Stimulated activated naive CD8-positive, alpha-beta T cell treated with anti-CD3 and anti-CD28 coated beads, Interleukin-15, amount 100 ng/mL, for 72 hours (primary cell): Measurements from ENCODE around the gene IRF2.

ENCODE experiments used
- ATAC-seq: fragments of 150-1000 bp; cut with Tn5 transposase; 2 replicates; pipeline ENCODE4 v1.10.0; 2021; ENCODE audit warnings: mild to moderate bottlenecking, moderate library complexity
- DNase-seq, 2 donors: peaks; one replicate each; pipeline ENCODE4 v3.0.0; 2021 to 2022
- H3K27ac Mint-ChIP-seq, 2 donors: one replicate each; pipeline ENCODE4 v1.8.0; 2022; ENCODE audit warnings: mild to moderate bottlenecking in 2 of 2, mixed read lengths in 2 of 2, moderate library complexity in 2 of 2
- H3K27me3 Mint-ChIP-seq: one replicate; pipeline ENCODE4 v1.8.0; 2022; ENCODE audit warnings: mixed read lengths
- H3K4me1 Mint-ChIP-seq: one replicate; pipeline ENCODE4 v1.8.0; 2022; ENCODE audit warnings: mild to moderate bottlenecking, mixed read lengths
- H3K4me3 Mint-ChIP-seq, 2 donors: one replicate each; pipeline ENCODE4 v1.8.0; 2022; ENCODE audit warnings: mild to moderate bottlenecking in 2 of 2, mixed read lengths in 2 of 2, moderate library complexity in 1 of 2
- H3K9me3 Mint-ChIP-seq, 2 donors: one replicate each; pipeline ENCODE4 v1.8.0; 2022; ENCODE audit warnings: mixed read lengths in 2 of 2

Gene IRF2

GRCh38 chr4:184463158-184463557 is 11.2 kb downstream of the IRF2 start:
- no peak for DNase-seq
- no peak overlapping the region for H3K27ac Mint-ChIP-seq
- H3K9me3 Mint-ChIP-seq = peaks cover 0 to 4% of the 10 kb centered on the region in 2 donors
- ATAC-seq = peak; percentile 40
- no peaks in the 10 kb centered on the region for H3K27me3 Mint-ChIP-seq
- H3K4me1 Mint-ChIP-seq = peaks cover 71% of the 10 kb centered on the region
- H3K4me3 Mint-ChIP-seq = no peak overlapping the region

- no peak for DNase-seq
- Mint-ChIP-seq H3K4me3 (no peak overlapping the region), H3K27ac (no peak overlapping the region), H3K4me1 (peaks cover 71% of the 10 kb centered on the region), H3K27me3 (no peaks in the 10 kb centered on the region), H3K9me3 (peaks cover 0 to 4% of the 10 kb centered on the region in 2 donors)
- ATAC-seq = no peak
Measured at GRCh38 chr4:184462724-184463123, 11.6 kb downstream of the IRF2 start.

GRCh38 chr4:184461711-184462441 is 12.5 kb downstream of the IRF2 start:
- Mint-ChIP-seq H3K9me3 (peaks cover 0 to 4% of the 10 kb centered on the region in 2 donors), H3K27me3 (no peaks in the 10 kb centered on the region), H3K27ac (peak overlapping the region; percentile 73 to 78), H3K4me3 (peak overlapping the region; percentile 27 to 61), H3K4me1 (peaks cover 71% of the 10 kb centered on the region)
- DNase-seq = no peak
- ATAC-seq = no peak

GRCh38 chr4:184460499-184461285 is 13.7 kb downstream of the IRF2 start:
- peaks cover 0 to 4% of the 10 kb centered on the region in 2 donors for H3K9me3 Mint-ChIP-seq
- no peak for DNase-seq
- no peaks in the 10 kb centered on the region for H3K27me3 Mint-ChIP-seq
- H3K4me1 Mint-ChIP-seq = peaks cover 80% of the 10 kb centered on the region
- peak overlapping the region; percentile 5 to 51 for H3K4me3 Mint-ChIP-seq
- peak overlapping the region; percentile 22 to 67 for H3K27ac Mint-ChIP-seq
- no peak for ATAC-seq

- Mint-ChIP-seq H3K27me3 (no peaks in the 10 kb centered on the region), H3K4me3 (peak overlapping the region; percentile 38 to 70), H3K27ac (no peak overlapping the region), H3K4me1 (peaks cover 81% of the 10 kb centered on the region), H3K9me3 (peaks cover 0 to 4% of the 10 kb centered on the region in 2 donors)
- ATAC-seq = peak; percentile 87
- no peak for DNase-seq
Measured at GRCh38 chr4:184459413-184459812, 14.9 kb downstream of the IRF2 start.

GRCh38 chr4:184457535-184458249 is 16.7 kb downstream of the IRF2 start:
- H3K4me1 Mint-ChIP-seq = peaks cover 90% of the 10 kb centered on the region
- DNase-seq = no peak
- no peak overlapping the region for H3K4me3 Mint-ChIP-seq
- no peaks in the 10 kb centered on the region for H3K9me3 Mint-ChIP-seq
- no peak for ATAC-seq
- no peak overlapping the region for H3K27ac Mint-ChIP-seq
- no peaks in the 10 kb centered on the region for H3K27me3 Mint-ChIP-seq

GRCh38 chr4:184456337-184456736 is 18.0 kb downstream of the IRF2 start:
- Mint-ChIP-seq H3K4me3 (no peak overlapping the region), H3K27me3 (no peaks in the 10 kb centered on the region), H3K4me1 (peaks cover 96% of the 10 kb centered on the region), H3K9me3 (no peaks in the 10 kb centered on the region), H3K27ac (no peak overlapping the region)
- no peak for DNase-seq
- no peak for ATAC-seq

- DNase-seq = no peak
- H3K27ac Mint-ChIP-seq = no peak overlapping the region
- no peaks in the 10 kb centered on the region for H3K27me3 Mint-ChIP-seq
- H3K4me3 Mint-ChIP-seq = no peak overlapping the region
- no peak for ATAC-seq
- no peaks in the 10 kb centered on the region for H3K9me3 Mint-ChIP-seq
- peaks cover 94% of the 10 kb centered on the region for H3K4me1 Mint-ChIP-seq
Measured at GRCh38 chr4:184455299-184455698, 19.1 kb downstream of the IRF2 start.

- Mint-ChIP-seq H3K9me3 (no peaks in the 10 kb centered on the region), H3K4me1 (peaks cover 93% of the 10 kb centered on the region), H3K4me3 (peak overlapping the region; percentile 60 to 63), H3K27me3 (no peaks in the 10 kb centered on the region), H3K27ac (peak overlapping the region; percentile 19 to 71)
- ATAC-seq (peak; percentile 92), DNase-seq (peak in 1 of 2 donors; percentile 35)
Measured at GRCh38 chr4:184453365-184454160, 20.8 kb downstream of the IRF2 start.

GRCh38 chr4:184452740-184453139 is 21.6 kb downstream of the IRF2 start:
- H3K4me3 Mint-ChIP-seq = no peak overlapping the region
- no peak for DNase-seq
- H3K4me1 Mint-ChIP-seq = peaks cover 93% of the 10 kb centered on the region
- H3K27me3 Mint-ChIP-seq = no peaks in the 10 kb centered on the region
- peak overlapping the region in 1 of 2 donors; percentile 63 for H3K27ac Mint-ChIP-seq
- ATAC-seq = no peak
- no peaks in the 10 kb centered on the region for H3K9me3 Mint-ChIP-seq

- Mint-ChIP-seq H3K4me3 (no peak overlapping the region), H3K9me3 (no peaks in the 10 kb centered on the region), H3K27ac (no peak overlapping the region), H3K4me1 (peaks cover 93% of the 10 kb centered on the region), H3K27me3 (no peaks in the 10 kb centered on the region)
- no peak for DNase-seq
- ATAC-seq = no peak
Measured at GRCh38 chr4:184451726-184452125, 22.6 kb downstream of the IRF2 start.

- no peak overlapping the region for H3K4me3 Mint-ChIP-seq
- no peaks in the 10 kb centered on the region for H3K27me3 Mint-ChIP-seq
- no peak overlapping the region for H3K27ac Mint-ChIP-seq
- DNase-seq = no peak
- H3K4me1 Mint-ChIP-seq = peaks cover 94% of the 10 kb centered on the region
- ATAC-seq = no peak
- no peaks in the 10 kb centered on the region for H3K9me3 Mint-ChIP-seq
Measured at GRCh38 chr4:184450743-184451535, 23.4 kb downstream of the IRF2 start.

- Mint-ChIP-seq H3K4me3 (peak overlapping the region in 1 of 2 donors; percentile 50), H3K9me3 (no peaks in the 10 kb centered on the region), H3K27me3 (no peaks in the 10 kb centered on the region), H3K27ac (no peak overlapping the region), H3K4me1 (peaks cover 94% of the 10 kb centered on the region)
- DNase-seq = no peak
- peak; percentile 44 for ATAC-seq
Measured at GRCh38 chr4:184450045-184450444, 24.3 kb downstream of the IRF2 start.

- DNase-seq (no peak), ATAC-seq (peak; percentile 29)
- H3K4me1 Mint-ChIP-seq = peaks cover 94% of the 10 kb centered on the region
- no peaks in the 10 kb centered on the region for H3K9me3 Mint-ChIP-seq
- H3K27ac Mint-ChIP-seq = peak overlapping the region; percentile 86 to 92
- H3K27me3 Mint-ChIP-seq = no peaks in the 10 kb centered on the region
- H3K4me3 Mint-ChIP-seq = peak overlapping the region; percentile 84
Measured at GRCh38 chr4:184448821-184449220, 25.5 kb downstream of the IRF2 start.
